Spleen (tissue), 11 donors: ENCODE results near the gene CCDC184. TPM values are rescaled to one million over a fixed set of nuclear protein-coding genes. Genes with fewer than 3 reads are reported as not detected.
A peak's percentile ranks its signal among the peaks of the same experiment; 100 is the strongest.

Source experiments
- DNase-seq: peaks from one replicate; pipeline ENCODE4 v3.0.0-alpha.2; 2020
- H3K27ac ChIP-seq, 8 donors: fragments of 200-600 bp; sonication (generic) in 7 of 8; 1 replicate in 4 of 8; 2 replicates in 4 of 8; pipeline versions ENCODE4 v1.5.0 to v1.8.0; 2016 to 2021; ENCODE audit warnings: inconsistent platforms in 4 of 8, mild to moderate bottlenecking in 4 of 8, moderate library complexity in 1 of 8
- H3K27me3 ChIP-seq, 7 donors: fragments of 200-600 bp; sonication (generic) in 6 of 7; replicated peaks in 1 of 7; 1 replicate in 4 of 7; 2 replicates in 3 of 7; pipeline versions ENCODE4 v1.5.0 to v1.8.0; 2016 to 2021; ENCODE audit warnings: inconsistent platforms in 3 of 7, mild to moderate bottlenecking in 1 of 7
- H3K36me3 ChIP-seq, 6 donors: fragments of 200-600 bp; sonication (generic) in 5 of 6; 1 replicate in 4 of 6; 2 replicates in 2 of 6; pipeline versions ENCODE4 v1.5.0 to v1.8.0; 2016 to 2021; ENCODE audit warnings: inconsistent platforms in 2 of 6
- H3K4me1 ChIP-seq, 6 donors: fragments of 200-600 bp; sonication (generic) in 5 of 6; 1 replicate in 3 of 6; 2 replicates in 3 of 6; pipeline versions ENCODE4 v1.5.0 to v1.8.0; 2016 to 2021; ENCODE audit warnings: inconsistent platforms in 3 of 6
- H3K4me3 ChIP-seq, 8 donors: fragments of 200-600 bp; sonication (generic) in 7 of 8; 1 replicate in 4 of 8; 2 replicates in 4 of 8; pipeline versions ENCODE4 v1.5.0 to v1.8.0; 2016 to 2021; ENCODE audit warnings: inconsistent platforms in 4 of 8, mild to moderate bottlenecking in 4 of 8, moderate library complexity in 2 of 8
- H3K9me3 ChIP-seq, 8 donors: fragments of 200-600 bp; sonication (generic) in 7 of 8; 1 replicate in 4 of 8; 2 replicates in 4 of 8; pipeline versions ENCODE4 v1.5.0 to v1.8.0; 2016 to 2021; ENCODE audit warnings: inconsistent platforms in 4 of 8
- CTCF ChIP-seq, 11 experiments: fragments of 200-600 bp in 7 of 11; fragments of 450-650 bp in 4 of 11; sonication (generic) in 4 of 11; IDR thresholded peaks in 8 of 11; conservative IDR thresholded peaks in 3 of 11; 1 replicate in 7 of 11; 2 replicates in 4 of 11; pipeline versions ENCODE4 v1.4.0 to v1.8.0; 2016 to 2021; ENCODE audit warnings: antibody characterized with exemption in 11 of 11, inconsistent platforms in 4 of 11, mild to moderate bottlenecking in 1 of 11
- POLR2A ChIP-seq, 3 donors: fragments of 450-650 bp; IDR thresholded peaks; one replicate each; pipeline ENCODE4 v1.5.1; 2017; ENCODE audit warnings: antibody characterized with exemption in 3 of 3, mild to moderate bottlenecking in 1 of 3
- POLR2AphosphoS5 ChIP-seq, 3 donors: sonication (generic); formaldehyde crosslinking; IDR thresholded peaks; one replicate each; pipeline ENCODE4 v1.5.1; 2017; ENCODE audit warnings: antibody characterized with exemption in 3 of 3
- WGBS, 5 donors: extraction: QIAGEN DNeasy Blood & Tissue Kit in 3 of 5; methylation state at CpG; one replicate each; pipeline versions ENCODE4 v1.1.5 to v1.1.7; 2013 to 2018; 5-methylcytosine and 5-hydroxymethylcytosine counted together
- intact Hi-C: fragments of 100-400 bp; cut with DNase I; formaldehyde crosslinking; loops from one replicate; pipeline ENCODE4 v1.15.0; 2023; ENCODE audit warnings: low total_unique reads
- polyA plus RNA-seq, 3 donors: library from polyadenylated mRNA; stranded (reverse); fragments of 200-250 nt; gene quantifications; one replicate each; pipeline ENCODE4 v1.2.1, GENCODE V29; 2013
- total RNA-seq, 7 donors: library from RNA; depleted of rRNA in 3 of 7; stranded (reverse); fragments of >200 nt in 3 of 7; fragmentation: NEBNext Ultra II Directional in 4 of 7; extraction: Animal tissue kit (Norgen Biotek cat#: 25700) in 4 of 7; gene quantifications; one replicate each; pipeline versions ENCODE4 v1.1.0 to v1.2.1, GENCODE V29; 2016 to 2021
- donor health status: healthy with polysubstance abuse.
- donor health status: DM: no; HTN: no; CAD: no; lungs with moderate emphysema.
- donor health status: DM: no; HTN: no; CAD: no.
- donor health status: Bipolar disorder and iron deficiency.
- donor health status: healthy.
- donor health status: DM: no; HTN: no; CAD: no.
- donor health status: DM: yes; HTN: yes; CAD: no.

CCDC184 gene
- total and polyA plus RNA-seq, 10 donors, result 0.45 to 1.7 (median 0.88) TPM

GRCh38 chr12:48191096-48191495, 7.7 kb downstream of the CCDC184 start:
- Histone ChIP-seq H3K9me3 (no peaks in the 10 kb centered on the region), H3K27me3 (no peaks in the 10 kb centered on the region), H3K4me1 (peaks cover 0 to 19% (median 5%) of the 10 kb centered on the region in 6 donors), H3K27ac (no peak overlapping the region), H3K36me3 (no peaks in the 10 kb centered on the region), H3K4me3 (no peak overlapping the region)
- no peak for TF ChIP-seq POLR2AphosphoS5 (IDR thresholded peaks at IDR 0.05)
- no peak for TF ChIP-seq CTCF (IDR thresholded peaks at IDR 0.05 in 8 of 11, conservative IDR thresholded peaks at IDR 0.05 in 3 of 11)
- TF ChIP-seq POLR2A (IDR thresholded peaks at IDR 0.05), result no peak
- no peak for DNase-seq
- intact Hi-C loops, result no loop called here

GRCh38 chr12:48192861-48193260, 9.4 kb downstream of the CCDC184 start:
- intact Hi-C loops, result no loop called here
- 65 to 81% (median 70%) methylated on average over 1 of the region's 1 CpG for WGBS, 5 donors
- H3K27ac ChIP-seq, result peak overlapping the region in 6 of 8 donors; percentile 18 to 57 (median 44)
- H3K36me3 ChIP-seq, result no peaks in the 10 kb centered on the region
- H3K4me3 ChIP-seq, result no peak overlapping the region
- DNase-seq, result no peak
- H3K4me1 ChIP-seq, result peaks cover 0 to 30% (median 14%) of the 10 kb centered on the region in 6 donors
- no peaks in the 10 kb centered on the region for H3K9me3 ChIP-seq
- TF ChIP-seq POLR2AphosphoS5 (IDR thresholded peaks at IDR 0.05) (no peak), POLR2A (IDR thresholded peaks at IDR 0.05) (no peak), CTCF (IDR thresholded peaks at IDR 0.05 in 8 of 11, conservative IDR thresholded peaks at IDR 0.05 in 3 of 11) (no peak)
- no peaks in the 10 kb centered on the region for H3K27me3 ChIP-seq

DNA sequence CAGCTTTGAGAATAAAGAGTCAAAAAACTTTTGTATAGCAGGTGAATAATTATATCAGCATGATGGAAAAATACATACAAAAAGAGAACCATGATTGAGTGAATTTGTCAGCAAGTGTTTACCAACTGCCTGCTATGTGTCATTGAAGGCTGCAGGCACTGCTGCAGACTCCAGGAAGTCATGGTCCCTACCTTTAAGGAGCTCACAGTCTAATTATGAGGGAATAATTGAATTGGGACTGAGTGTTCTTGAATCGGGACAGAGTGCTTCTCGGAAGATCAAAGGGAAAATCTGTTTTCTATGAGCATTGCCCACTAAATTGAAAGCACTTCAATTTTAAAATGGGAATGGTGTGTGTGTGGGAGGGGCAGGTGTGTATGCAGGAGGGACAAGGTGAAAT, 10.2 kb downstream of the CCDC184 start:
- Histone ChIP-seq H3K4me3 (no peak overlapping the region), H3K36me3 (no peaks in the 10 kb centered on the region), H3K4me1 (peaks cover 0 to 31% (median 14%) of the 10 kb centered on the region in 6 donors), H3K9me3 (no peaks in the 10 kb centered on the region), H3K27ac (peak overlapping the region in 6 of 8 donors; percentile 2 to 57 (median 37)), H3K27me3 (no peaks in the 10 kb centered on the region)
- WGBS, 5 donors, result 65 to 84% (median 79%) methylated on average over 2 of the region's 2 CpGs
- no peak for DNase-seq
- intact Hi-C loops, result no loop called here
- TF ChIP-seq CTCF (IDR thresholded peaks at IDR 0.05 in 8 of 11, conservative IDR thresholded peaks at IDR 0.05 in 3 of 11), result no peak
- TF ChIP-seq POLR2AphosphoS5 (IDR thresholded peaks at IDR 0.05), result no peak
- TF ChIP-seq POLR2A (IDR thresholded peaks at IDR 0.05), result no peak

DNA sequence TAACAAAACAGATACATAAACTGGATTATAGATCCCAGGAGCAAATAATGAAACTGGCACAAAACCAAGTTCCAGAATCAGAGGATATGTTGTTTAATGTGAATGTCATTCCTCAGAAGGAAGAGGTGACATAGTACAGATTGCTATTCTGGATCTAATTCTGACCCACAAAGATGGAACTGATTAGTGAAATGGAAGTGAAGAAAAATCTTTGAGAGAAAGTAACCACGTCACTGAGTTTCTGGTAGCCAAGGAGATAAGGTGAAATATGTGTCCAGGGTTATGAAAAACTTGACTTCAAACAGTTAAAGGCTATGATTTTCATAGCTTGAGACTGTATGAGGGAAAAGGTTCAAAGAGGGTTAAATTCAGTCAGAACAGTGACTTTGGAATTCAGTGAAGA, 11.4 kb downstream of the CCDC184 start:
- 63 to 80% (median 71%) methylated on average over 1 of the region's 1 CpG for WGBS, 5 donors
- Histone ChIP-seq H3K36me3 (no peaks in the 10 kb centered on the region), H3K9me3 (no peaks in the 10 kb centered on the region), H3K27ac (peak overlapping the region in 1 of 8 donors; percentile 52), H3K4me1 (peaks cover 7 to 39% (median 25%) of the 10 kb centered on the region in 6 donors), H3K4me3 (no peak overlapping the region), H3K27me3 (no peaks in the 10 kb centered on the region)
- DNase-seq, result no peak
- intact Hi-C loops, result no loop called here
- TF ChIP-seq CTCF (IDR thresholded peaks at IDR 0.05 in 8 of 11, conservative IDR thresholded peaks at IDR 0.05 in 3 of 11) (no peak), POLR2A (IDR thresholded peaks at IDR 0.05) (no peak), POLR2AphosphoS5 (IDR thresholded peaks at IDR 0.05) (no peak)
